Measurements from ENCODE around the gene MAP3K10.

DNA sequence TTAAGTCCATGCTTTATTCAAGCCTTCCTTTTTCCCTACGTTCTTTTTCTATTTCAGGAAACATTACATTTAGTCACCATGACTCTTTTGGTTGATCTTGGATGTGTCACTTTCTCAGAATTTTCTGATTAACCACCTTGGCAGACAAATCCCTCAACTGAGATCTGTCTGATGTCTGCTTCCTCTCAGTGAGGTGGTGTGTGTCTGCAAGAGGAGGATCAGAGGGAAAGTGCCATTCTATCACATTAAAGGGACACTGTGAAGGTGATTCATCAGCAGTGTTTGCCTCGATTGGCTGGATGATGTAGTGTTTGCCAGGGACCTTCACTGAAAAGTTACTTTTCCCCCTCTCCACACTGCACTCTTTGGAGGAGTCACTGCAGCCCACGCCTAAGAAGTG lies 38.3 kb downstream of the MAP3K10 start:
- TF ChIP-seq POLR2A (IDR thresholded peaks at IDR 0.05; ENCODE audit: low read length) (no peak), GATA1 (IDR thresholded peaks at IDR 0.05; ENCODE audit: low read depth, low read length) (no peak)
